SK-N-SH treated with all-trans-retinoic acid at 6 μM for 48 hours (cell line): ENCODE measurements around the gene PAIP2.

Source experiments
- ARNTL ChIP-seq: fragments of 450-650 bp; formaldehyde crosslinking; IDR thresholded peaks from 2 replicates; pipeline ENCODE4 v1.5.0; 2020; ENCODE audit warnings: low read depth, mild to moderate bottlenecking, moderate library complexity, borderline replicate concordance
- CSDC2 ChIP-seq: fragments of 250-450 bp; sonication (Bioruptor Pico); IDR thresholded peaks from 2 replicates; pipeline ENCODE4 v1.5.0; 2020; ENCODE audit warnings: mild to moderate bottlenecking, moderate library complexity
- GLIS3 ChIP-seq: fragments of 250-450 bp; sonication (Bioruptor Pico); IDR thresholded peaks from 2 replicates; pipeline ENCODE4 v1.5.0; 2020; ENCODE audit warnings: mild to moderate bottlenecking, moderate library complexity
- RARB ChIP-seq: fragments of 250-450 bp; sonication (Bioruptor Pico); IDR thresholded peaks from 2 replicates; pipeline ENCODE4 v1.8.0; 2021; ENCODE audit warnings: mild to moderate bottlenecking, moderate library complexity
- ZNF70 ChIP-seq: fragments of 450-650 bp; formaldehyde crosslinking; IDR thresholded peaks from 2 replicates; pipeline ENCODE4 v1.5.0; 2020; ENCODE audit warnings: mild to moderate bottlenecking, moderate library complexity
- TF ChIP-seq, protein P1 (sequence below): fragments of 250-450 bp; sonication (Bioruptor Pico); IDR thresholded peaks from 2 replicates; pipeline ENCODE4 v1.8.0; 2020; ENCODE audit warnings: mild to moderate bottlenecking, moderate library complexity, borderline replicate concordance

DNA sequence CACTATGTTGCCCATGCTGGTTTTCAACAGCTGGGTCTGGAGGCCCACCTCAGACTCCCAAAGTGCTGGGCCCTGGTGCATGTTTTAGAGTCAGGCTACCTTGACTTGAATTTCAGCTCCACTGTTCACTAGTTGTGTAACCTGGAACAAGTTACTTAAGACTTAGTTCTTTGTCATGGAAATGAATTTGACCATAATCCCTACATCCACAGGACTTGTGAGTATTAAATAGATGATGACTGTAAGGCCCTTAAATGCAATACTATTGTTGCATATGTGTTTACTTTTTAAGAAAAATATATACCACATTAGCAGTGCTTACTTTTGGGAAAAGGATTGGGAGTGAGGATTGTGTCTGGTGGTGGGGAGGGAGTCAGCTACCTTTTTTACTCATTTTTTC is 16.4 kb downstream of the PAIP2 start:
- TF ChIP-seq, protein P1, sequence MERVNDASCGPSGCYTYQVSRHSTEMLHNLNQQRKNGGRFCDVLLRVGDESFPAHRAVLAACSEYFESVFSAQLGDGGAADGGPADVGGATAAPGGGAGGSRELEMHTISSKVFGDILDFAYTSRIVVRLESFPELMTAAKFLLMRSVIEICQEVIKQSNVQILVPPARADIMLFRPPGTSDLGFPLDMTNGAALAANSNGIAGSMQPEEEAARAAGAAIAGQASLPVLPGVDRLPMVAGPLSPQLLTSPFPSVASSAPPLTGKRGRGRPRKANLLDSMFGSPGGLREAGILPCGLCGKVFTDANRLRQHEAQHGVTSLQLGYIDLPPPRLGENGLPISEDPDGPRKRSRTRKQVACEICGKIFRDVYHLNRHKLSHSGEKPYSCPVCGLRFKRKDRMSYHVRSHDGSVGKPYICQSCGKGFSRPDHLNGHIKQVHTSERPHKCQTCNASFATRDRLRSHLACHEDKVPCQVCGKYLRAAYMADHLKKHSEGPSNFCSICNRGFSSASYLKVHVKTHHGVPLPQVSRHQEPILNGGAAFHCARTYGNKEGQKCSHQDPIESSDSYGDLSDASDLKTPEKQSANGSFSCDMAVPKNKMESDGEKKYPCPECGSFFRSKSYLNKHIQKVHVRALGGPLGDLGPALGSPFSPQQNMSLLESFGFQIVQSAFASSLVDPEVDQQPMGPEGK (CRISPR knock-in tag), result no peak
- TF ChIP-seq ZNF70 (CRISPR knock-in tag) (no peak), ARNTL (CRISPR knock-in tag) (no peak), RARB (CRISPR knock-in tag) (no peak), GLIS3 (CRISPR knock-in tag) (no peak), CSDC2 (CRISPR knock-in tag) (no peak)
